H9 (cell line): ENCODE measurements around the gene RSPO3. TPM values are rescaled to one million over a fixed set of nuclear protein-coding genes. Genes with fewer than 3 reads are reported as not detected.

Source experiments
- DNase-seq: peaks from one replicate; pipeline ENCODE4 v3.0.0-alpha.2; 2017
- H2AFZ ChIP-seq: one replicate; pipeline ENCODE4 v1.6.1; 2013; ENCODE audit warnings: mild to moderate bottlenecking, low read length, control low read depth, moderate library complexity
- H2AK5ac ChIP-seq: 2 replicates; pipeline ENCODE4 v1.6.1; 2013; ENCODE audit warnings: low read length, control low read depth, mixed read lengths; ENCODE audit not compliant: insufficient read length
- H2BK120ac ChIP-seq: one replicate; pipeline ENCODE4 v1.6.1; 2013; ENCODE audit warnings: low read depth, mild to moderate bottlenecking, low read length, control low read depth, inconsistent platforms; ENCODE audit not compliant: poor library complexity, severe bottlenecking
- H2BK12ac ChIP-seq: 2 replicates; pipeline ENCODE4 v1.6.1; 2013; ENCODE audit warnings: low read length, control low read depth, mixed read lengths, low read depth; ENCODE audit not compliant: insufficient read length
- H2BK15ac ChIP-seq: 2 replicates; pipeline ENCODE4 v1.6.1; 2013; ENCODE audit warnings: low read depth, low read length, control low read depth
- H2BK20ac ChIP-seq: one replicate; pipeline ENCODE4 v1.6.1; 2013; ENCODE audit warnings: low read depth, mild to moderate bottlenecking, low read length, control low read depth, inconsistent platforms; ENCODE audit not compliant: poor library complexity, severe bottlenecking
- H2BK5ac ChIP-seq: 2 replicates; pipeline ENCODE4 v1.6.1; 2013; ENCODE audit warnings: low read length, control low read depth, mixed read lengths; ENCODE audit not compliant: insufficient read length
- H3K14ac ChIP-seq: 2 replicates; pipeline ENCODE4 v1.6.1; 2013; ENCODE audit warnings: low read length, control low read depth; ENCODE audit not compliant: insufficient read depth
- H3K18ac ChIP-seq: 2 replicates; pipeline ENCODE4 v1.6.1; 2013; ENCODE audit warnings: low read depth, mild to moderate bottlenecking, mixed read lengths, low read length, control low read depth; ENCODE audit not compliant: insufficient read length
- H3K23ac ChIP-seq: 2 replicates; pipeline ENCODE4 v1.6.1; 2013; ENCODE audit warnings: low read length, control low read depth, mixed read lengths, low read depth; ENCODE audit not compliant: insufficient read length
- H3K23me2 ChIP-seq: 2 replicates; pipeline ENCODE4 v1.6.1; 2013; ENCODE audit warnings: low read depth, mild to moderate bottlenecking, mixed read lengths, low read length, control low read depth; ENCODE audit not compliant: insufficient read length, poor library complexity, severe bottlenecking
- H3K27ac ChIP-seq: 2 replicates; pipeline ENCODE4 v1.5.1; 2013; ENCODE audit warnings: low read length, control low read depth, mixed read lengths, low read depth; ENCODE audit not compliant: insufficient read length
- H3K27me3 ChIP-seq: 2 replicates; pipeline ENCODE4 v1.6.1; 2013; ENCODE audit warnings: low read length, control low read depth, inconsistent platforms; ENCODE audit not compliant: insufficient read depth
- H3K4ac ChIP-seq: 2 replicates; pipeline ENCODE4 v1.6.1; 2013; ENCODE audit warnings: low read depth, mild to moderate bottlenecking, control low read depth, inconsistent platforms, low read length, moderate library complexity
- H3K4me1 ChIP-seq: 2 replicates; pipeline ENCODE4 v1.6.1; 2013; ENCODE audit warnings: low read length, control low read depth, inconsistent platforms; ENCODE audit not compliant: insufficient read depth
- H3K4me2 ChIP-seq: 2 replicates; pipeline ENCODE4 v1.6.1; 2013; ENCODE audit warnings: low read length, control low read depth, mixed read lengths; ENCODE audit not compliant: insufficient read length, insufficient read depth
- H3K56ac ChIP-seq: 2 replicates; pipeline ENCODE4 v1.6.1; 2013; ENCODE audit warnings: low read depth, mild to moderate bottlenecking, mixed read lengths, low read length, control low read depth; ENCODE audit not compliant: insufficient read length
- H3K79me1 ChIP-seq: 2 replicates; pipeline ENCODE4 v1.6.1; 2013; ENCODE audit warnings: low read depth, mild to moderate bottlenecking, moderate library complexity, low read length, control low read depth, inconsistent platforms; ENCODE audit not compliant: insufficient read depth, poor library complexity, severe bottlenecking
- H3K79me2 ChIP-seq: 2 replicates; pipeline ENCODE4 v1.6.1; 2013; ENCODE audit warnings: low read length, control low read depth, inconsistent platforms; ENCODE audit not compliant: insufficient read depth
- H3K9ac ChIP-seq: 2 replicates; pipeline ENCODE4 v1.6.1; 2013; ENCODE audit warnings: low read length, control low read depth, mixed read lengths; ENCODE audit not compliant: insufficient read length; ENCODE audit errors: extremely low read depth
- H3K9me3 ChIP-seq: one replicate; pipeline ENCODE4 v1.6.1; 2013; ENCODE audit warnings: low read depth, low read length, inconsistent platforms; ENCODE audit not compliant: control insufficient read depth
- H3T11ph ChIP-seq: one replicate; pipeline ENCODE4 v1.6.1; 2013; ENCODE audit warnings: mild to moderate bottlenecking, low read length, control low read depth, inconsistent platforms
- H4K20me1 ChIP-seq: one replicate; pipeline ENCODE4 v1.6.1; 2013; ENCODE audit not compliant: control insufficient read depth, insufficient read length, insufficient read depth
- H4K5ac ChIP-seq: 2 replicates; pipeline ENCODE4 v1.6.1; 2013; ENCODE audit warnings: low read depth, mild to moderate bottlenecking, mixed read lengths, low read length, control low read depth; ENCODE audit not compliant: insufficient read length
- H4K8ac ChIP-seq: replicated peaks from 2 replicates; pipeline ENCODE4 v1.6.1; 2013; ENCODE audit warnings: low read length, control low read depth, mixed read lengths, low read depth; ENCODE audit not compliant: insufficient read length
- H4K91ac ChIP-seq: 2 replicates; pipeline ENCODE4 v1.6.1; 2013; ENCODE audit warnings: low read depth, mild to moderate bottlenecking, moderate library complexity, mixed read lengths, low read length, control low read depth; ENCODE audit not compliant: insufficient read length
- H3K27ac Mint-ChIP-seq, 3 experiments: 2 replicates in 2 of 3; 3 replicates in 1 of 3; pipeline ENCODE4 v1.8.0; 2020 to 2021; ENCODE audit warnings: mixed read lengths in 3 of 3, mild to moderate bottlenecking in 1 of 3, moderate library complexity in 1 of 3
- H3K27me3 Mint-ChIP-seq: 2 replicates; pipeline ENCODE4 v1.8.0; 2021; ENCODE audit warnings: low read depth, mild to moderate bottlenecking, moderate library complexity, mixed read lengths
- H3K36me3 Mint-ChIP-seq, 3 experiments: 2 replicates in 2 of 3; 3 replicates in 1 of 3; pipeline ENCODE4 v1.8.0; 2020 to 2021; ENCODE audit warnings: low read depth in 3 of 3, mixed read lengths in 3 of 3; ENCODE audit not compliant: insufficient read depth in 1 of 3
- H3K4me1 Mint-ChIP-seq, 2 experiments: 2 replicates each; pipeline ENCODE4 v1.8.0; 2020; ENCODE audit warnings: mixed read lengths in 2 of 2
- H3K4me3 Mint-ChIP-seq, 2 experiments: 2 replicates in 1 of 2; 3 replicates in 1 of 2; pipeline ENCODE4 v1.8.0; 2020 to 2021; ENCODE audit warnings: mild to moderate bottlenecking in 2 of 2, mixed read lengths in 2 of 2, moderate library complexity in 1 of 2
- H3K9me3 Mint-ChIP-seq, 2 experiments: 2 replicates in 1 of 2; 3 replicates in 1 of 2; pipeline ENCODE4 v1.8.0; 2020; ENCODE audit warnings: mild to moderate bottlenecking in 2 of 2, mixed read lengths in 2 of 2, moderate library complexity in 1 of 2
- WGBS: extraction: QIAGEN DNeasy Blood & Tissue Kit; methylation state at CpG from one replicate; pipeline ENCODE4 v1.1.7; 2013; ENCODE audit warnings: missing lambda C conversion rate, low lambda C conversion rate, mixed read lengths; ENCODE audit not compliant: insufficient read length; ENCODE audit errors: extremely low coverage; 5-methylcytosine and 5-hydroxymethylcytosine counted together
- total RNA-seq: library from RNA; stranded (reverse); gene quantifications from 2 replicates; pipeline ENCODE4 v1.2.1, GENCODE V29; 2021
- TF ChIP-seq, protein P1 (sequence below): fragments of 200-600 bp; sonication (generic); conservative IDR thresholded peaks from 3 replicates; pipeline ENCODE4 v1.8.0; 2021; ENCODE audit warnings: antibody characterized with exemption, mild to moderate bottlenecking

Gene RSPO3
- total RNA-seq, 1 experiment from 2014 or later = not detected

DNA sequence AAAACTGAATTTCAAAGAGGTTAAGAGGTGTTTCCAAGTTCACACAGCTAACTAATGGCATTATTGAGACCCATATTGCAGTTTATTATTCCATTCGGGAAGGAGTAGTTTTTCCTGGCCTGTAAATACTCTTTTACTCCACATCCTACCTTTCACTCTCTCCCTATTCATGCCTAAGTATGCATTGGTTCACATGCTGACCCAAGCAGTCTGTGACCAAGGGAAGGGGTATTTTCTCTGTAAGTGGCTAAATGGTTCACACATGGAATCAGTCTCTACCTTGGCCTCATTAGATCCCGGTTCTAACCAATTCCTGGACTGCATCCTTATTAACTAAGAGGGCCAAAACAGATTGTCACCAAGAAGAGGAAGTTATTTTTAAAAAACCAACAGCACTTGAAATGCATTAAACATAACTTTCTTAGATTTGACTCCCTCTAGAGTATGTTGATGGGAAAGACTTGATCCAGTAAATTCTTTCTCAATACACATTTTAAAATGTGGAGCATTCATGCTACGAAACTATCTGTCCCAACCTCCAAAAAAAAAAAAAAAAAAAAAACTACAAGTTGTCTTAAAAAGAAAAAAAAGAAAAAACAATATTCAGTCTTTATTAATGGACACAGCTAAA is 17.8 kb upstream of the RSPO3 start:
- Mint-ChIP-seq H3K27ac (no peak overlapping the region), H3K36me3 (no peaks in the 10 kb centered on the region)
- H2AFZ ChIP-seq = no peak overlapping the region

More for the DNA sequence above, 17.8 kb upstream of the RSPO3 start:
- Mint-ChIP-seq H3K9me3 (no peaks in the 10 kb centered on the region), H3K4me1 (no peaks in the 10 kb centered on the region), H3K4me3 (no peak overlapping the region), H3K27me3 (no peaks in the 10 kb centered on the region)
- Histone ChIP-seq H3K27me3 (no peaks in the 10 kb centered on the region), H3K18ac (no peak overlapping the region), H3K4me1 (no peaks in the 10 kb centered on the region), H2BK12ac (no peak overlapping the region), H3K9me3 (no peaks in the 10 kb centered on the region), H3K4me2 (no peak overlapping the region), H3K23ac (no peak overlapping the region), H2AK5ac (no peak overlapping the region), H4K5ac (no peak overlapping the region), H3K79me2 (no peaks in the 10 kb centered on the region), H2BK5ac (no peak overlapping the region), H2BK20ac (no peak overlapping the region), H3K23me2 (no peaks in the 10 kb centered on the region), H3K4ac (no peak overlapping the region), H3K79me1 (no peaks in the 10 kb centered on the region), H2BK120ac (no peak overlapping the region), H3K14ac (no peak overlapping the region), H4K91ac (no peak overlapping the region), H4K8ac (no peak overlapping the region), H3K27ac (no peak overlapping the region), H3T11ph (no peak overlapping the region), H3K56ac (no peak overlapping the region), H4K20me1 (no peaks in the 10 kb centered on the region), H2BK15ac (no peak overlapping the region), H3K9ac (no peak overlapping the region)
- TF ChIP-seq, protein P1, sequence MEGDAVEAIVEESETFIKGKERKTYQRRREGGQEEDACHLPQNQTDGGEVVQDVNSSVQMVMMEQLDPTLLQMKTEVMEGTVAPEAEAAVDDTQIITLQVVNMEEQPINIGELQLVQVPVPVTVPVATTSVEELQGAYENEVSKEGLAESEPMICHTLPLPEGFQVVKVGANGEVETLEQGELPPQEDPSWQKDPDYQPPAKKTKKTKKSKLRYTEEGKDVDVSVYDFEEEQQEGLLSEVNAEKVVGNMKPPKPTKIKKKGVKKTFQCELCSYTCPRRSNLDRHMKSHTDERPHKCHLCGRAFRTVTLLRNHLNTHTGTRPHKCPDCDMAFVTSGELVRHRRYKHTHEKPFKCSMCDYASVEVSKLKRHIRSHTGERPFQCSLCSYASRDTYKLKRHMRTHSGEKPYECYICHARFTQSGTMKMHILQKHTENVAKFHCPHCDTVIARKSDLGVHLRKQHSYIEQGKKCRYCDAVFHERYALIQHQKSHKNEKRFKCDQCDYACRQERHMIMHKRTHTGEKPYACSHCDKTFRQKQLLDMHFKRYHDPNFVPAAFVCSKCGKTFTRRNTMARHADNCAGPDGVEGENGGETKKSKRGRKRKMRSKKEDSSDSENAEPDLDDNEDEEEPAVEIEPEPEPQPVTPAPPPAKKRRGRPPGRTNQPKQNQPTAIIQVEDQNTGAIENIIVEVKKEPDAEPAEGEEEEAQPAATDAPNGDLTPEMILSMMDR = peak; percentile 55
- WGBS = no CpG with 5 or more reads among the region's 3 CpGs
- no peak for DNase-seq
